ENCODE data around the gene CCDC107. TPM values are rescaled to one million over a fixed set of nuclear protein-coding genes. Genes with fewer than 3 reads are reported as not detected.

Gene CCDC107
- total and polyA plus RNA-seq, 2 of the 13 experiments (the other 11 are each of a cell fraction or from before 2014, with no cell fraction given) = 7.1 to 15.2 TPM

DNA sequence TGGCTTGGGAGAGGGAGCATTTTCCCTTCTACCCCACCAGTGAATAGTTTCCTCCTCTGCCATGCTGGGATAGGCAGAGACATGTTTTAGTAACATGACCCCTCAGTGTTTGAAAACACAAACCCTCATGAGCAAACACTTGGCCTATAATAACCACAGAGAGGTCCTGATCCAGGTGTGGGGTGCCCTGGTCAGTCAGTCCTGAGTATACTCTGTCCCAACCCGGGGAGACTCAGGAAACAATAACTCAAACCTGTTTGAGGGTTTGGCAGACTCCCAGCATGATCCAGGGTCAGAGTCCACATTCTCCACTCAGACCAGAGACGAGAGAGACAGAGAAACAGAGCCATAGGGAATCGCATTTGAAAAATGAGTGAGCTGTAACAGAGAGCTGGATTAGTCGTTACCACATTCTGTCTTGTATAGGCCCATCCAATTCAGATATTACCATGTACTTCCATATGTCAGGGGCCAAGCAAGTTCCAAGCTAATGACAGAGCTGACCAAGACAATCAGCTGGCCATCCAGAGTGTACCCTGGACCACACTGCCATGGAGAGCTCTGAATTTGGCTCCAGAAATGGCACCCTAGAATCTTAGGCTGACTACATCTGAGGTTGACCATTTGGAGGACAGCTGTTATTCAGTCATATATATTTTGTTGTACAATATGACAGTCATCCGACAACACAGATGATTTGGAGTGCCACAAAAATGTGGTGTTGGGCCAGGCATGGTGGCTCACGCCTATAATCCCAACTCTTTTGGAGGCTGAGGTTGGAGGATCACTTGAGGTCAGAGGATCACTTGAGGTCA, 11.4 kb downstream of the CCDC107 start (continued):
- TF ChIP-seq MEIS2 (CRISPR knock-in tag; IDR thresholded peaks at IDR 0.05) (0 out of 2 replicates have a peak, but pooled peaks have one; percentile 44), PRMT3 (CRISPR knock-in tag; IDR thresholded peaks at IDR 0.05; ENCODE audit: borderline replicate concordance, low read depth) (no peak), ZNF44 (CRISPR knock-in tag; IDR thresholded peaks at IDR 0.05) (no peak), RFX1 (IDR thresholded peaks at IDR 0.05) (no peak), SIX4 (CRISPR knock-in tag; IDR thresholded peaks at IDR 0.05) (peak; percentile 93), SUZ12 (IDR thresholded peaks at IDR 0.05; ENCODE audit: low read depth, low read length) (no peak), FIP1L1 (IDR thresholded peaks at IDR 0.05; ENCODE audit: borderline replicate concordance, insufficient read depth, low read depth, low read length) (no peak), TARDBP (CRISPR knock-in tag; IDR thresholded peaks at IDR 0.05) (peak; percentile 63; the same call in 1 of the 2 replicates), HCFC1 (IDR thresholded peaks at IDR 0.05; ENCODE audit: low read depth, low read length) (no peak), NPAS2 (CRISPR knock-in tag; IDR thresholded peaks at IDR 0.05; ENCODE audit: borderline replicate concordance) (no peak), MTA3 (CRISPR knock-in tag; IDR thresholded peaks at IDR 0.05) (no peak), KDM2A (CRISPR knock-in tag; IDR thresholded peaks at IDR 0.05; ENCODE audit: borderline replicate concordance, low read depth) (no peak; the same call in 1 of the 2 replicates), ZNF720 (CRISPR knock-in tag; IDR thresholded peaks at IDR 0.05) (no peak), ESRRA (CRISPR knock-in tag; IDR thresholded peaks at IDR 0.05; ENCODE audit: low read depth) (no peak), ZFX (CRISPR knock-in tag; IDR thresholded peaks at IDR 0.05; ENCODE audit: low read depth) (no peak), ZNF101 (CRISPR knock-in tag; IDR thresholded peaks at IDR 0.05; ENCODE audit: borderline replicate concordance, low read depth) (no peak)
- TF ChIP-seq, protein P1, sequence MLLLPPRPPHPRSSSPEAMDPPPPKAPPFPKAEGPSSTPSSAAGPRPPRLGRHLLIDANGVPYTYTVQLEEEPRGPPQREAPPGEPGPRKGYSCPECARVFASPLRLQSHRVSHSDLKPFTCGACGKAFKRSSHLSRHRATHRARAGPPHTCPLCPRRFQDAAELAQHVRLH (CRISPR knock-in tag; IDR thresholded peaks at IDR 0.05; ENCODE audit: borderline replicate concordance, low read depth) = peak; percentile 57; the same call in 1 of the 2 replicates
- TF ChIP-seq, protein P2, sequence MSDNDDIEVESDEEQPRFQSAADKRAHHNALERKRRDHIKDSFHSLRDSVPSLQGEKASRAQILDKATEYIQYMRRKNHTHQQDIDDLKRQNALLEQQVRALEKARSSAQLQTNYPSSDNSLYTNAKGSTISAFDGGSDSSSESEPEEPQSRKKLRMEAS (IDR thresholded peaks at IDR 0.05) = peak; percentile 46; the same call in 1 of the 2 replicates
- TF ChIP-seq, protein P3, sequence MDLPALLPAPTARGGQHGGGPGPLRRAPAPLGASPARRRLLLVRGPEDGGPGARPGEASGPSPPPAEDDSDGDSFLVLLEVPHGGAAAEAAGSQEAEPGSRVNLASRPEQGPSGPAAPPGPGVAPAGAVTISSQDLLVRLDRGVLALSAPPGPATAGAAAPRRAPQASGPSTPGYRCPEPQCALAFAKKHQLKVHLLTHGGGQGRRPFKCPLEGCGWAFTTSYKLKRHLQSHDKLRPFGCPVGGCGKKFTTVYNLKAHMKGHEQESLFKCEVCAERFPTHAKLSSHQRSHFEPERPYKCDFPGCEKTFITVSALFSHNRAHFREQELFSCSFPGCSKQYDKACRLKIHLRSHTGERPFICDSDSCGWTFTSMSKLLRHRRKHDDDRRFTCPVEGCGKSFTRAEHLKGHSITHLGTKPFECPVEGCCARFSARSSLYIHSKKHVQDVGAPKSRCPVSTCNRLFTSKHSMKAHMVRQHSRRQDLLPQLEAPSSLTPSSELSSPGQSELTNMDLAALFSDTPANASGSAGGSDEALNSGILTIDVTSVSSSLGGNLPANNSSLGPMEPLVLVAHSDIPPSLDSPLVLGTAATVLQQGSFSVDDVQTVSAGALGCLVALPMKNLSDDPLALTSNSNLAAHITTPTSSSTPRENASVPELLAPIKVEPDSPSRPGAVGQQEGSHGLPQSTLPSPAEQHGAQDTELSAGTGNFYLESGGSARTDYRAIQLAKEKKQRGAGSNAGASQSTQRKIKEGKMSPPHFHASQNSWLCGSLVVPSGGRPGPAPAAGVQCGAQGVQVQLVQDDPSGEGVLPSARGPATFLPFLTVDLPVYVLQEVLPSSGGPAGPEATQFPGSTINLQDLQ (CRISPR knock-in tag; IDR thresholded peaks at IDR 0.05) = no peak
- TF ChIP-seq, protein P4, sequence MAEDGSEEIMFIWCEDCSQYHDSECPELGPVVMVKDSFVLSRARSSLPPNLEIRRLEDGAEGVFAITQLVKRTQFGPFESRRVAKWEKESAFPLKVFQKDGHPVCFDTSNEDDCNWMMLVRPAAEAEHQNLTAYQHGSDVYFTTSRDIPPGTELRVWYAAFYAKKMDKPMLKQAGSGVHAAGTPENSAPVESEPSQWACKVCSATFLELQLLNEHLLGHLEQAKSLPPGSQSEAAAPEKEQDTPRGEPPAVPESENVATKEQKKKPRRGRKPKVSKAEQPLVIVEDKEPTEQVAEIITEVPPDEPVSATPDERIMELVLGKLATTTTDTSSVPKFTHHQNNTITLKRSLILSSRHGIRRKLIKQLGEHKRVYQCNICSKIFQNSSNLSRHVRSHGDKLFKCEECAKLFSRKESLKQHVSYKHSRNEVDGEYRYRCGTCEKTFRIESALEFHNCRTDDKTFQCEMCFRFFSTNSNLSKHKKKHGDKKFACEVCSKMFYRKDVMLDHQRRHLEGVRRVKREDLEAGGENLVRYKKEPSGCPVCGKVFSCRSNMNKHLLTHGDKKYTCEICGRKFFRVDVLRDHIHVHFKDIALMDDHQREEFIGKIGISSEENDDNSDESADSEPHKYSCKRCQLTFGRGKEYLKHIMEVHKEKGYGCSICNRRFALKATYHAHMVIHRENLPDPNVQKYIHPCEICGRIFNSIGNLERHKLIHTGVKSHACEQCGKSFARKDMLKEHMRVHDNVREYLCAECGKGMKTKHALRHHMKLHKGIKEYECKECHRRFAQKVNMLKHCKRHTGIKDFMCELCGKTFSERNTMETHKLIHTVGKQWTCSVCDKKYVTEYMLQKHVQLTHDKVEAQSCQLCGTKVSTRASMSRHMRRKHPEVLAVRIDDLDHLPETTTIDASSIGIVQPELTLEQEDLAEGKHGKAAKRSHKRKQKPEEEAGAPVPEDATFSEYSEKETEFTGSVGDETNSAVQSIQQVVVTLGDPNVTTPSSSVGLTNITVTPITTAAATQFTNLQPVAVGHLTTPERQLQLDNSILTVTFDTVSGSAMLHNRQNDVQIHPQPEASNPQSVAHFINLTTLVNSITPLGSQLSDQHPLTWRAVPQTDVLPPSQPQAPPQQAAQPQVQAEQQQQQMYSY (CRISPR knock-in tag; IDR thresholded peaks at IDR 0.05) = no peak
- TF ChIP-seq, protein P5, sequence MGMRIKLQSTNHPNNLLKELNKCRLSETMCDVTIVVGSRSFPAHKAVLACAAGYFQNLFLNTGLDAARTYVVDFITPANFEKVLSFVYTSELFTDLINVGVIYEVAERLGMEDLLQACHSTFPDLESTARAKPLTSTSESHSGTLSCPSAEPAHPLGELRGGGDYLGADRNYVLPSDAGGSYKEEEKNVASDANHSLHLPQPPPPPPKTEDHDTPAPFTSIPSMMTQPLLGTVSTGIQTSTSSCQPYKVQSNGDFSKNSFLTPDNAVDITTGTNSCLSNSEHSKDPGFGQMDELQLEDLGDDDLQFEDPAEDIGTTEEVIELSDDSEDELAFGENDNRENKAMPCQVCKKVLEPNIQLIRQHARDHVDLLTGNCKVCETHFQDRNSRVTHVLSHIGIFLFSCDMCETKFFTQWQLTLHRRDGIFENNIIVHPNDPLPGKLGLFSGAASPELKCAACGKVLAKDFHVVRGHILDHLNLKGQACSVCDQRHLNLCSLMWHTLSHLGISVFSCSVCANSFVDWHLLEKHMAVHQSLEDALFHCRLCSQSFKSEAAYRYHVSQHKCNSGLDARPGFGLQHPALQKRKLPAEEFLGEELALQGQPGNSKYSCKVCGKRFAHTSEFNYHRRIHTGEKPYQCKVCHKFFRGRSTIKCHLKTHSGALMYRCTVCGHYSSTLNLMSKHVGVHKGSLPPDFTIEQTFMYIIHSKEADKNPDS (CRISPR knock-in tag; IDR thresholded peaks at IDR 0.05) = no peak
